ENCODE data around the gene ADGRV1.

- TF ChIP-seq, protein P1, sequence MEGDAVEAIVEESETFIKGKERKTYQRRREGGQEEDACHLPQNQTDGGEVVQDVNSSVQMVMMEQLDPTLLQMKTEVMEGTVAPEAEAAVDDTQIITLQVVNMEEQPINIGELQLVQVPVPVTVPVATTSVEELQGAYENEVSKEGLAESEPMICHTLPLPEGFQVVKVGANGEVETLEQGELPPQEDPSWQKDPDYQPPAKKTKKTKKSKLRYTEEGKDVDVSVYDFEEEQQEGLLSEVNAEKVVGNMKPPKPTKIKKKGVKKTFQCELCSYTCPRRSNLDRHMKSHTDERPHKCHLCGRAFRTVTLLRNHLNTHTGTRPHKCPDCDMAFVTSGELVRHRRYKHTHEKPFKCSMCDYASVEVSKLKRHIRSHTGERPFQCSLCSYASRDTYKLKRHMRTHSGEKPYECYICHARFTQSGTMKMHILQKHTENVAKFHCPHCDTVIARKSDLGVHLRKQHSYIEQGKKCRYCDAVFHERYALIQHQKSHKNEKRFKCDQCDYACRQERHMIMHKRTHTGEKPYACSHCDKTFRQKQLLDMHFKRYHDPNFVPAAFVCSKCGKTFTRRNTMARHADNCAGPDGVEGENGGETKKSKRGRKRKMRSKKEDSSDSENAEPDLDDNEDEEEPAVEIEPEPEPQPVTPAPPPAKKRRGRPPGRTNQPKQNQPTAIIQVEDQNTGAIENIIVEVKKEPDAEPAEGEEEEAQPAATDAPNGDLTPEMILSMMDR (IDR thresholded peaks at IDR 0.05) = no peak
- no peak for TF ChIP-seq ZFX (IDR thresholded peaks at IDR 0.05; ENCODE audit: borderline replicate concordance)
Measured at GRCh38 chr5:90871391-90871991, 312.9 kb downstream of the ADGRV1 start.

Data from 22Rv1 (cell line).